Panc1 (cell line): ENCODE data around the gene EGFLAM. TPM values are rescaled to one million over a fixed set of nuclear protein-coding genes. Genes with fewer than 3 reads are reported as not detected.
A peak's percentile ranks its signal among the peaks of the same experiment; 100 is the strongest.

Experiments used
- ATAC-seq: fragments of 200-7000 bp; cut with Tn5 transposase; 2 replicates; pipeline ENCODE4 v1.9.1; 2020; ENCODE audit warnings: mild to moderate bottlenecking, moderate library complexity
- Bru-seq: library from RNA; stranded (reverse); fragments of 400-500 nt; gene quantifications from one replicate; lab custom pipeline; 2021; lab: Mats Ljungman, UMichigan
- BruChase-seq, 2 experiments: library from RNA; stranded (reverse); fragments of 400-500 nt; gene quantifications; one replicate each; lab custom pipeline; 2021; lab: Mats Ljungman, UMichigan
- BruUV-seq: library from RNA; stranded (reverse); fragments of 400-500 nt; replicated peaks from 2 replicates; lab custom pipeline; 2021; lab: Mats Ljungman, UMichigan
- CTCF ChIA-PET: fragments of 300-600 bp; sonication (Branson Sonifier 250); formaldehyde crosslinking; loops from one replicate; lab custom pipeline; 2022; ENCODE audit warnings: antibody characterized with exemption; lab: Charles Lee
- POLR2A ChIA-PET: fragments of 300-600 bp; sonication (Branson Sonifier 250); formaldehyde crosslinking; loops from one replicate; lab custom pipeline; 2022; ENCODE audit warnings: antibody characterized with exemption; lab: Charles Lee
- DNase-seq: peaks from one replicate; pipeline ENCODE4 v3.0.0-alpha.2; 2010; ENCODE audit warnings: low read depth, low spot score
- H3K27ac ChIP-seq: 2 replicates; pipeline ENCODE4 v1.5.1; 2011; ENCODE audit warnings: mild to moderate bottlenecking, low read length, inconsistent platforms
- H3K27me3 ChIP-seq: fragments of 200-500 bp; sonication (Bioruptor generic); 2 replicates; pipeline ENCODE4 v1.6.0; 2014; ENCODE audit warnings: low read length, inconsistent platforms; ENCODE audit not compliant: control insufficient read depth, insufficient read depth
- H3K36me3 ChIP-seq: fragments of 200-500 bp; sonication (Bioruptor generic); 2 replicates; pipeline ENCODE4 v1.5.1; 2014; ENCODE audit warnings: inconsistent platforms, mild to moderate bottlenecking, low read length, moderate library complexity; ENCODE audit not compliant: control insufficient read depth, insufficient read depth
- H3K4me1 ChIP-seq: 2 replicates; pipeline ENCODE4 v1.5.1; 2011; ENCODE audit warnings: inconsistent platforms, mild to moderate bottlenecking, low read length, moderate library complexity; ENCODE audit not compliant: control insufficient read depth, insufficient read depth
- H3K4me3 ChIP-seq, 2 experiments: 2 replicates each; pipeline ENCODE4 v1.5.1; 2011 to 2012; ENCODE audit warnings: low read depth in 2 of 2, low read length in 2 of 2, mild to moderate bottlenecking in 2 of 2, inconsistent platforms in 1 of 2, moderate library complexity in 1 of 2
- H3K9me3 ChIP-seq: fragments of 200-500 bp; sonication (Bioruptor generic); 2 replicates; pipeline ENCODE4 v1.5.1; 2014; ENCODE audit warnings: low read depth, mild to moderate bottlenecking, inconsistent platforms, low read length, moderate library complexity; ENCODE audit not compliant: control insufficient read depth, insufficient read depth
- CTCF ChIP-seq: fragments of 450-650 bp; IDR thresholded peaks from 2 replicates; pipeline ENCODE4 v1.5.1; 2017; ENCODE audit warnings: mild to moderate bottlenecking
- REST ChIP-seq, 2 experiments: IDR thresholded peaks; 2 replicates each; pipeline ENCODE4 v1.6.1; 2011 to 2012; ENCODE audit warnings: low read depth in 2 of 2, control low read depth in 1 of 2, low read length in 1 of 2, mild to moderate bottlenecking in 1 of 2, moderate library complexity in 1 of 2; ENCODE audit not compliant: insufficient read depth in 1 of 2
- SIN3A ChIP-seq: IDR thresholded peaks from 2 replicates; pipeline ENCODE4 v1.6.1; 2012; ENCODE audit warnings: low read depth, mild to moderate bottlenecking, low read length, moderate library complexity, borderline replicate concordance; ENCODE audit not compliant: insufficient read depth
- in situ Hi-C: cut with HindIII; loops from 2 replicates; pipeline ENCODE4 v1.10.0; 2016; ENCODE audit warnings: low sequenced_read_pairs, low pct_unique_long_range_greater_than_20kb
- intact Hi-C: fragments of 100-400 bp; cut with micrococcal nuclease; formaldehyde crosslinking; loops from one replicate; pipeline ENCODE4 v1.10.0; 2022; ENCODE audit not compliant: unreplicated experiment
- long read RNA-seq: library from polyadenylated mRNA; unstranded; transcript quantifications from one replicate; pipeline ENCODE4 v2.0.0, GENCODE V29; 2021; ENCODE audit not compliant: unreplicated experiment
- polyA plus RNA-seq: library from polyadenylated mRNA; unstranded; fragments of >200 nt; gene quantifications from one replicate; pipeline ENCODE4 v1.2.1, GENCODE V29; 2012; ENCODE audit warnings: missing spikeins; ENCODE audit not compliant: insufficient read length
- total RNA-seq: library from RNA; stranded (reverse); gene quantifications from one replicate; pipeline ENCODE4 v1.2.1, GENCODE V29; 2021; ENCODE audit not compliant: unreplicated experiment

The EGFLAM gene
- total RNA-seq, result 14.8 TPM
- 8.1 TPM for polyA plus RNA-seq
- Bru-seq, nascent RNA, result percentile 29 among the genes with signal in this experiment
- BruChase-seq, experiment 1, labeled RNA remaining after a 2-hour chase, result percentile 27 among the genes with signal in this experiment
- percentile 29 among the genes with signal in this experiment for BruChase-seq, experiment 2, labeled RNA remaining after a 6-hour chase
- long read RNA-seq, transcript EGFLAM-205 (6 exons, 1,299 nt), result major isoform, 19 of 27 reads
- long read RNA-seq, partial matches to known transcripts, result 0 of 27 reads
- long read RNA-seq, other reads (novel, unspliced or antisense), result 6 of 27 reads

- 0 out of 2 replicates have a peak, but pooled peaks cover 4% of the 10 kb centered on the region for H3K4me1 ChIP-seq
- POLR2A ChIA-PET, result no interaction called here
- no peaks in the 10 kb centered on the region for H3K36me3 ChIP-seq
- no peak within 1 kb of the TSS for H3K27ac ChIP-seq
- in situ Hi-C loops (no loop called here), intact Hi-C loops (no loop called here)
- CTCF ChIA-PET, result no interaction called here
- DNase-seq (no peak), ATAC-seq (peak; percentile 93)
- no peak for TF ChIP-seq REST (IDR thresholded peaks at IDR 0.05; ENCODE audit: insufficient read depth in 1 of 2, low read depth in 2 of 2, low read length in 1 of 2)
- peak; percentile 37 for TF ChIP-seq CTCF
- BruUV-seq, result no TSS peak
- peaks cover 29% of the 10 kb centered on the region for H3K27me3 ChIP-seq
- no peaks in the 10 kb centered on the region for H3K9me3 ChIP-seq
- peak within 1 kb of the TSS; percentile 41 to 57 for H3K4me3 ChIP-seq
Observed at GRCh38 chr5:38258319-38259061, at the start of gene EGFLAM. Gene EGFLAM, plus strand, starts transcription at chr5:38258559. Its CDS starts 196 bp downstream, at chr5:38258755.

GRCh38 chr5:38208782-38209378 is 49.5 kb upstream of the EGFLAM start:
- peak; percentile 81 for ATAC-seq
- BruUV-seq, result no TSS peak
- peak; percentile 28 for DNase-seq
- Histone ChIP-seq H3K36me3 (no peaks in the 10 kb centered on the region), H3K4me1 (no peaks in the 10 kb centered on the region), H3K9me3 (no peaks in the 10 kb centered on the region), H3K27ac (no peak overlapping the region), H3K4me3 (no peak overlapping the region), H3K27me3 (peaks cover 9% of the 10 kb centered on the region; the same call in 1 of the 2 replicates)
- CTCF ChIA-PET, result interaction anchor here (0.6 to 1.8 kb wide), 2 partner anchors 149 to 233 kb away, joined by 3 to 9 read pairs; no protein-coding TSS in a partner anchor
- in situ Hi-C loops (no loop called here), intact Hi-C loops (loop anchor here (10.0 kb wide), 1 partner anchor 196 kb away; no protein-coding TSS in a partner anchor)
- TF ChIP-seq SIN3A (no peak), CTCF (peak; percentile 82)
- POLR2A ChIA-PET, result no interaction called here
